IMR-90 (cell line): Measurements from ENCODE around the gene CAMK2D. TPM values are rescaled to one million over a fixed set of nuclear protein-coding genes. Genes with fewer than 3 reads are reported as not detected.

Experiments used
- ATAC-seq: fragments of 200-7000 bp; cut with Tn5 transposase; 2 replicates; pipeline ENCODE4 v1.9.1; 2020; ENCODE audit warnings: low read depth, mild to moderate bottlenecking, moderate library complexity
- BruUV-seq: library from RNA; stranded (reverse); fragments of 400-500 nt; replicated peaks from 2 replicates; lab custom pipeline; 2021; lab: Mats Ljungman, UMichigan
- CTCF ChIA-PET: fragments of 300-600 bp; formaldehyde crosslinking; extraction: SDS; loops from one replicate; lab custom pipeline; 2021; ENCODE audit warnings: antibody characterized with exemption; lab: Yijun Ruan, JAX
- POLR2A ChIA-PET: fragments of 300-600 bp; sonication (Branson Sonifier 250); formaldehyde crosslinking; loops from one replicate; lab custom pipeline; 2022; ENCODE audit warnings: antibody characterized with exemption; ENCODE audit not compliant: unreplicated experiment; lab: Charles Lee
- DNase-seq: peaks from one replicate; pipeline ENCODE4 v3.0.0; 2013
- H2AFZ ChIP-seq: replicated peaks from 2 replicates; pipeline ENCODE3; 2013; ENCODE audit warnings: low read length, mild to moderate bottlenecking; ENCODE audit not compliant: poor library complexity
- H2AK5ac ChIP-seq: 2 replicates; pipeline ENCODE4 v1.6.1; 2013; ENCODE audit warnings: low read depth, low read length, inconsistent platforms
- H2AK9ac ChIP-seq: replicated peaks from 2 replicates; pipeline ENCODE3; 2013; ENCODE audit warnings: mild to moderate bottlenecking, low read depth, low read length, moderate library complexity; ENCODE audit not compliant: poor library complexity
- H2BK120ac ChIP-seq: 2 replicates; pipeline ENCODE4 v1.6.1; 2013; ENCODE audit warnings: low read depth, low read length, inconsistent platforms
- H2BK15ac ChIP-seq: 3 replicates; pipeline ENCODE4 v1.6.1; 2013; ENCODE audit warnings: low read depth, low read length, inconsistent platforms
- H2BK20ac ChIP-seq: 2 replicates; pipeline ENCODE4 v1.6.1; 2013; ENCODE audit warnings: low read depth, mild to moderate bottlenecking, inconsistent platforms, low read length, moderate library complexity
- H2BK5ac ChIP-seq: 2 replicates; pipeline ENCODE4 v1.6.1; 2013; ENCODE audit warnings: mild to moderate bottlenecking, low read depth, low read length, inconsistent platforms; ENCODE audit not compliant: poor library complexity, severe bottlenecking
- H3K14ac ChIP-seq: replicated peaks from 2 replicates; pipeline ENCODE4 v1.6.1; 2013; ENCODE audit warnings: low read depth, low read length, inconsistent platforms
- H3K18ac ChIP-seq: 2 replicates; pipeline ENCODE4 v1.6.1; 2013; ENCODE audit warnings: low read depth, low read length, control low read depth
- H3K23ac ChIP-seq: 2 replicates; pipeline ENCODE4 v1.6.1; 2013; ENCODE audit warnings: low read depth, low read length, inconsistent platforms
- H3K27ac ChIP-seq: 2 replicates; pipeline ENCODE4 v1.5.1; 2013; ENCODE audit warnings: mild to moderate bottlenecking, control low read depth, low read length; ENCODE audit not compliant: insufficient read depth
- H3K27me3 ChIP-seq: 2 replicates; pipeline ENCODE4 v1.6.1; 2013; ENCODE audit warnings: low read length; ENCODE audit not compliant: control insufficient read depth, insufficient read depth
- H3K36me3 ChIP-seq: 2 replicates; pipeline ENCODE4 v1.6.1; 2013; ENCODE audit warnings: low read length, mixed read lengths; ENCODE audit not compliant: control insufficient read depth, insufficient read depth
- H3K4ac ChIP-seq: 2 replicates; pipeline ENCODE4 v1.6.1; 2013; ENCODE audit warnings: low read depth, low read length, inconsistent platforms
- H3K4me1 ChIP-seq: 2 replicates; pipeline ENCODE4 v1.6.1; 2013; ENCODE audit warnings: low read length, mixed read lengths; ENCODE audit not compliant: control insufficient read depth, insufficient read depth
- H3K4me2 ChIP-seq: 2 replicates; pipeline ENCODE4 v1.6.1; 2013; ENCODE audit warnings: low read depth, mild to moderate bottlenecking, control low read depth, low read length, moderate library complexity
- H3K4me3 ChIP-seq: 2 replicates; pipeline ENCODE4 v1.5.1; 2013; ENCODE audit warnings: low read depth, mild to moderate bottlenecking, control low read depth, low read length, moderate library complexity; ENCODE audit not compliant: insufficient read depth
- H3K56ac ChIP-seq: 2 replicates; pipeline ENCODE4 v1.6.1; 2013; ENCODE audit warnings: low read length, inconsistent platforms; ENCODE audit not compliant: insufficient read depth; ENCODE audit errors: extremely low read depth
- H3K79me1 ChIP-seq, 2 experiments: 2 replicates each; pipeline ENCODE4 v1.6.1; 2013; ENCODE audit warnings: low read length in 2 of 2, inconsistent platforms in 1 of 2, low read depth in 1 of 2
- H3K9ac ChIP-seq: 2 replicates; pipeline ENCODE4 v1.6.1; 2013; ENCODE audit warnings: low read depth, low read length, control low read depth
- H3K9me1 ChIP-seq: 2 replicates; pipeline ENCODE4 v1.6.1; 2013; ENCODE audit warnings: low read length, inconsistent platforms; ENCODE audit not compliant: insufficient read depth
- H3K9me3 ChIP-seq: 2 replicates; pipeline ENCODE4 v1.6.1; 2013; ENCODE audit warnings: low read length; ENCODE audit not compliant: control insufficient read depth, insufficient read depth
- H4K20me1 ChIP-seq: 2 replicates; pipeline ENCODE4 v1.6.1; 2013; ENCODE audit warnings: low read length, inconsistent platforms; ENCODE audit not compliant: insufficient read depth
- H4K5ac ChIP-seq: 2 replicates; pipeline ENCODE4 v1.6.1; 2013; ENCODE audit warnings: mild to moderate bottlenecking, low read depth, low read length, control low read depth
- H4K8ac ChIP-seq, 2 experiments: 2 replicates each; pipeline ENCODE4 v1.6.1; 2013; ENCODE audit warnings: low read depth in 2 of 2, low read length in 2 of 2, control low read depth in 1 of 2, inconsistent platforms in 1 of 2
- H4K91ac ChIP-seq: 2 replicates; pipeline ENCODE4 v1.6.1; 2013; ENCODE audit warnings: low read depth, low read length, inconsistent platforms; ENCODE audit not compliant: insufficient read depth
- CEBPB ChIP-seq: IDR thresholded peaks from 2 replicates; pipeline ENCODE4 v1.6.1; 2012; ENCODE audit warnings: low read depth, low read length, improper control_type of control experiment
- CHD1 ChIP-seq: IDR thresholded peaks from 2 replicates; pipeline ENCODE4 v1.6.1; 2012; ENCODE audit warnings: low read depth, low read length, improper control_type of control experiment
- FOS ChIP-seq: fragments of 150-350 bp; IDR thresholded peaks from 2 replicates; pipeline ENCODE4 v1.6.1; 2016; ENCODE audit warnings: low read depth, low read length
- MAFK ChIP-seq: IDR thresholded peaks from 2 replicates; pipeline ENCODE4 v1.6.1; 2012; ENCODE audit warnings: low read depth, low read length, improper control_type of control experiment
- MAZ ChIP-seq: IDR thresholded peaks from 2 replicates; pipeline ENCODE4 v1.6.1; 2012; ENCODE audit warnings: low read depth, mild to moderate bottlenecking, low read length, improper control_type of control experiment, moderate library complexity, borderline replicate concordance
- MXI1 ChIP-seq: IDR thresholded peaks from 2 replicates; pipeline ENCODE4 v1.6.1; 2012; ENCODE audit warnings: low read depth, mild to moderate bottlenecking, low read length, moderate library complexity, borderline replicate concordance
- NFE2L2 ChIP-seq: fragments of 150-350 bp; IDR thresholded peaks from 2 replicates; pipeline ENCODE4 v1.6.1; 2016; ENCODE audit warnings: low read depth, mild to moderate bottlenecking, low read length
- POLR2A ChIP-seq: IDR thresholded peaks from 2 replicates; pipeline ENCODE4 v1.6.1; 2012; ENCODE audit warnings: mild to moderate bottlenecking, low read depth, low read length
- RAD21 ChIP-seq: IDR thresholded peaks from 2 replicates; pipeline ENCODE4 v1.6.1; 2012; ENCODE audit warnings: low read length, improper control_type of control experiment
- RCOR1 ChIP-seq: IDR thresholded peaks from 2 replicates; pipeline ENCODE4 v1.6.1; 2012; ENCODE audit warnings: mild to moderate bottlenecking, low read length, improper control_type of control experiment; ENCODE audit not compliant: insufficient replicate concordance
- RFX5 ChIP-seq: IDR thresholded peaks from 2 replicates; pipeline ENCODE4 v1.8.0; 2012; ENCODE audit warnings: low read depth, mild to moderate bottlenecking, low read length, moderate library complexity
- WGBS, 2 experiments: methylation state at CpG; one replicate each; pipeline versions ENCODE4 v1.1.5 to v1.1.7; 2013; ENCODE audit warnings: missing lambda C conversion rate in 2 of 2; ENCODE audit not compliant: insufficient read length in 1 of 2; ENCODE audit errors: extremely low coverage in 2 of 2; 5-methylcytosine and 5-hydroxymethylcytosine counted together
- dilution Hi-C: fragments of 300-500 bp; cut with HindIII; formaldehyde crosslinking; loops from one replicate; pipeline ENCODE4 v1.14.3; 2018; ENCODE audit warnings: low sequenced_read_pairs; ENCODE audit not compliant: unreplicated experiment
- in situ Hi-C: fragments of 300-500 bp; cut with MboI; formaldehyde crosslinking; loops from 3 replicates; pipeline ENCODE4 v1.14.3; 2019; ENCODE audit warnings: low sequenced_read_pairs, inconsistent platforms, mixed read lengths
- intact Hi-C: fragments of 100-400 bp; cut with micrococcal nuclease; formaldehyde crosslinking; loops from 2 replicates; pipeline ENCODE4 v1.10.0; 2022
- polyA plus RNA-seq, 3 experiments: library from polyadenylated mRNA; depleted of rRNA; stranded (reverse); fragments of >200 nt; gene quantifications; 2 replicates each; pipeline ENCODE4 v1.2.3, GENCODE V29; 2012; ENCODE audit warnings: low replicate concordance in 1 of 3
- total RNA-seq: library from RNA; depleted of rRNA; stranded (reverse); fragments of >200 nt; gene quantifications from 2 replicates; pipeline ENCODE4 v1.2.3, GENCODE V29; 2012
- TF ChIP-seq, protein P1 (sequence below): fragments of 150-350 bp; IDR thresholded peaks from 2 replicates; pipeline ENCODE4 v1.6.1; 2017; ENCODE audit warnings: mild to moderate bottlenecking, antibody characterized with exemption, low read length, low read depth
- TF ChIP-seq, protein P2 (sequence below): conservative IDR thresholded peaks from 2 replicates; pipeline ENCODE4 v1.5.1; 2012; ENCODE audit warnings: mild to moderate bottlenecking, low read depth, low read length, improper control_type of control experiment
- TF ChIP-seq, protein P3 (sequence below): fragments of 150-350 bp; IDR thresholded peaks from 2 replicates; pipeline ENCODE4 v1.6.1; 2016; ENCODE audit warnings: low read depth, mild to moderate bottlenecking, low read length, moderate library complexity, borderline replicate concordance

Gene CAMK2D
- total and polyA plus RNA-seq, 2 of the 4 experiments (the other 2 are of a cell fraction): 44.6 to 156 TPM

DNA sequence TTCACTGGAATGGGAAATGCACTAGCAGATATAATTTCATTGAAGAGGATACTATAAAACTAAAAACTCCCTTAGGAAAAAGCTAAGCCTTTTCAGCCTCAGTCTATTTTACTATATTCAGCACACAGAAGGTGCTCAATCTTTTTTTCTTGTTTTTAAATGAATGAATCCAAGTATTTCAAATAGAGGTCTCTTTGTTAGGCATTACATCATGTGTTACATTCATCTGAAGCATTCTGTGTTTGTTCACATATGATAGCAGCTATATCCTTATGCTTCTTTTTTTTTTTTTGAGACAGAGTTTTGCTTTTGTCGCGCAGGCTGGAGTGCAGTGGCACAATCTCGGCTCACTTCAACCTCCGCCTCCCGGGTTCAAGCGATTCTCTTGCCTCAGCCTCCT is 278.4 kb downstream of the CAMK2D start:
- intact Hi-C loops: loop anchor here (2.0 kb wide), 1 partner anchor 14 kb away; no protein-coding TSS in a partner anchor
- Histone ChIP-seq H3K23ac (no peak overlapping the region), H3K27ac (no peak overlapping the region), H2AFZ (no peak overlapping the region), H3K14ac (no peak overlapping the region), H4K91ac (no peak overlapping the region), H2BK5ac (no peak overlapping the region), H4K8ac (no peak overlapping the region), H3K9me1 (no peaks in the 10 kb centered on the region), H3K9me3 (no peaks in the 10 kb centered on the region), H2BK15ac (no peak overlapping the region), H3K18ac (no peak overlapping the region), H3K4ac (no peak overlapping the region), H4K20me1 (no peaks in the 10 kb centered on the region), H3K4me1 (no peaks in the 10 kb centered on the region), H3K4me2 (no peak overlapping the region), H2BK120ac (no peak overlapping the region), H3K79me1 (no peaks in the 10 kb centered on the region), H3K9ac (no peak overlapping the region), H3K56ac (no peak overlapping the region), H3K36me3 (0 out of 2 replicates have a peak, but pooled peaks cover 1% of the 10 kb centered on the region), H2BK20ac (no peak overlapping the region), H2AK9ac (no peak overlapping the region), H4K5ac (no peak overlapping the region), H2AK5ac (no peak overlapping the region), H3K27me3 (no peaks in the 10 kb centered on the region), H3K4me3 (no peak overlapping the region)
- dilution Hi-C loops: no loop called here
- ATAC-seq: no peak
- no CpG with 5 or more reads among the region's 6 CpGs for WGBS, 2 experiments
- POLR2A ChIA-PET: no interaction called here
- DNase-seq: no peak
- no TSS peak for BruUV-seq
- no peak for TF ChIP-seq POLR2A
- TF ChIP-seq NFE2L2: no peak
- no peak for TF ChIP-seq MAFK
- TF ChIP-seq, protein P1, sequence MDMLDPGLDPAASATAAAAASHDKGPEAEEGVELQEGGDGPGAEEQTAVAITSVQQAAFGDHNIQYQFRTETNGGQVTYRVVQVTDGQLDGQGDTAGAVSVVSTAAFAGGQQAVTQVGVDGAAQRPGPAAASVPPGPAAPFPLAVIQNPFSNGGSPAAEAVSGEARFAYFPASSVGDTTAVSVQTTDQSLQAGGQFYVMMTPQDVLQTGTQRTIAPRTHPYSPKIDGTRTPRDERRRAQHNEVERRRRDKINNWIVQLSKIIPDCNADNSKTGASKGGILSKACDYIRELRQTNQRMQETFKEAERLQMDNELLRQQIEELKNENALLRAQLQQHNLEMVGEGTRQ: no peak
- TF ChIP-seq FOS: no peak
- TF ChIP-seq CHD1: no peak
- TF ChIP-seq RFX5: no peak
- no peak for TF ChIP-seq RAD21
- TF ChIP-seq, protein P2, sequence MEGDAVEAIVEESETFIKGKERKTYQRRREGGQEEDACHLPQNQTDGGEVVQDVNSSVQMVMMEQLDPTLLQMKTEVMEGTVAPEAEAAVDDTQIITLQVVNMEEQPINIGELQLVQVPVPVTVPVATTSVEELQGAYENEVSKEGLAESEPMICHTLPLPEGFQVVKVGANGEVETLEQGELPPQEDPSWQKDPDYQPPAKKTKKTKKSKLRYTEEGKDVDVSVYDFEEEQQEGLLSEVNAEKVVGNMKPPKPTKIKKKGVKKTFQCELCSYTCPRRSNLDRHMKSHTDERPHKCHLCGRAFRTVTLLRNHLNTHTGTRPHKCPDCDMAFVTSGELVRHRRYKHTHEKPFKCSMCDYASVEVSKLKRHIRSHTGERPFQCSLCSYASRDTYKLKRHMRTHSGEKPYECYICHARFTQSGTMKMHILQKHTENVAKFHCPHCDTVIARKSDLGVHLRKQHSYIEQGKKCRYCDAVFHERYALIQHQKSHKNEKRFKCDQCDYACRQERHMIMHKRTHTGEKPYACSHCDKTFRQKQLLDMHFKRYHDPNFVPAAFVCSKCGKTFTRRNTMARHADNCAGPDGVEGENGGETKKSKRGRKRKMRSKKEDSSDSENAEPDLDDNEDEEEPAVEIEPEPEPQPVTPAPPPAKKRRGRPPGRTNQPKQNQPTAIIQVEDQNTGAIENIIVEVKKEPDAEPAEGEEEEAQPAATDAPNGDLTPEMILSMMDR: no peak
- TF ChIP-seq, protein P3, sequence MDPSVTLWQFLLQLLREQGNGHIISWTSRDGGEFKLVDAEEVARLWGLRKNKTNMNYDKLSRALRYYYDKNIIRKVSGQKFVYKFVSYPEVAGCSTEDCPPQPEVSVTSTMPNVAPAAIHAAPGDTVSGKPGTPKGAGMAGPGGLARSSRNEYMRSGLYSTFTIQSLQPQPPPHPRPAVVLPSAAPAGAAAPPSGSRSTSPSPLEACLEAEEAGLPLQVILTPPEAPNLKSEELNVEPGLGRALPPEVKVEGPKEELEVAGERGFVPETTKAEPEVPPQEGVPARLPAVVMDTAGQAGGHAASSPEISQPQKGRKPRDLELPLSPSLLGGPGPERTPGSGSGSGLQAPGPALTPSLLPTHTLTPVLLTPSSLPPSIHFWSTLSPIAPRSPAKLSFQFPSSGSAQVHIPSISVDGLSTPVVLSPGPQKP: no peak
- no peak for TF ChIP-seq MAZ
- no peak for TF ChIP-seq CEBPB
- no peak for TF ChIP-seq MXI1
- no peak for TF ChIP-seq RCOR1
- in situ Hi-C loops: no loop called here
- CTCF ChIA-PET: interaction anchor here (1.5 kb wide), 1 partner anchor 88 kb away, joined by 4 read pairs; no protein-coding TSS in a partner anchor
